ENCODE data around the gene PTPN1. TPM values are rescaled to one million over a fixed set of nuclear protein-coding genes. Genes with fewer than 3 reads are reported as not detected.

The PTPN1 gene
- total RNA-seq, 1 experiment from 2014 or later = 30.8 TPM

DNA sequence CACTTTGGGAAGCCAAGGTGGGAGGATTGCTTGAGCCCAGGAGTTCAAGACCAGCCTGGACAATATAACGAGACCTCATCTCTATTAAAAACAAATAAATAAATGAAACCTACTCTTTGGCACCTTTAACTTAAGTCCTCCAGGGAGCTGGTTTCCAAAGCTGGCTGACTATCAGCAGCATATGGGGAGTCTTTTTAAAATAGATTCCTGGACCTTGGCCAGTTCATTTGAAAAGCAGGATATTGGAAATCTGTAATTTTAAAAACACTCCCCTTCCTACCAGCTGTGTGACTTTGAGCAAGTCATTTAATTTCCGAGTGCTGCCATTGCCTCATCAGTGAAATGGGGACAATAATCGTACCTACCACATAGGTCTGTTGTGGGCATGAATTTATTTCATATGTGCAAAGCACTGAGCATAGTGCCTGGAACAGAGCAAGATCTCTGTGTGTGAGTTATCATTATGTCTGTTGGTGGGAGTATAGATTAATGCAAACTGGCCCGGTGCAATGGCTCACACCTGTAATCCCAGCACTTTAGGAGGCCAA is 40.9 kb upstream of the PTPN1 start:
- Histone ChIP-seq H3K23ac (ENCODE audit: insufficient read length, low read depth, low read length) (no peak overlapping the region), H4K5ac (ENCODE audit: insufficient read length, low read depth, low read length) (no peak overlapping the region), H3K9me3 (ENCODE audit: control insufficient read depth, low read depth, low read length) (no peaks in the 10 kb centered on the region), H3K56ac (ENCODE audit: insufficient read length, low read depth, low read length) (no peak overlapping the region), H3K4me2 (ENCODE audit: insufficient read depth, insufficient read length, low read length) (no peak overlapping the region), H3K18ac (ENCODE audit: insufficient read length, low read depth, low read length) (no peak overlapping the region), H3K4ac (ENCODE audit: low read depth, low read length) (no peak overlapping the region), H2BK12ac (ENCODE audit: insufficient read length, low read depth, low read length) (no peak overlapping the region), H2BK120ac (ENCODE audit: low read depth, low read length, poor library complexity, severe bottlenecking) (no peak overlapping the region), H4K8ac (replicated peaks; ENCODE audit: insufficient read length, low read depth, low read length) (no peak overlapping the region), H2AFZ (ENCODE audit: low read length) (no peak overlapping the region), H4K20me1 (ENCODE audit: control insufficient read depth, insufficient read depth, insufficient read length) (no peaks in the 10 kb centered on the region), H3K79me2 (ENCODE audit: insufficient read depth, low read length) (no peaks in the 10 kb centered on the region), H3K27ac (ENCODE audit: insufficient read length, low read depth, low read length) (no peak overlapping the region), H3K79me1 (ENCODE audit: insufficient read depth, low read depth, low read length, poor library complexity, severe bottlenecking) (no peaks in the 10 kb centered on the region), H2AK5ac (ENCODE audit: insufficient read length, low read length) (no peak overlapping the region), H3K23me2 (ENCODE audit: insufficient read length, low read depth, low read length, poor library complexity, severe bottlenecking) (no peaks in the 10 kb centered on the region), H2BK15ac (ENCODE audit: low read depth, low read length) (no peak overlapping the region), H3K27me3 (ENCODE audit: insufficient read depth, low read length) (no peaks in the 10 kb centered on the region), H3K4me1 (ENCODE audit: insufficient read depth, low read length) (no peaks in the 10 kb centered on the region), H3K9ac (ENCODE audit: extremely low read depth, insufficient read length, low read length) (no peak overlapping the region), H4K91ac (ENCODE audit: insufficient read length, low read depth, low read length) (no peak overlapping the region), H2BK20ac (ENCODE audit: low read depth, low read length, poor library complexity, severe bottlenecking) (no peak overlapping the region), H3T11ph (ENCODE audit: low read length) (no peak overlapping the region), H2BK5ac (ENCODE audit: insufficient read length, low read length) (no peak overlapping the region), H3K14ac (ENCODE audit: insufficient read depth, low read length) (no peak overlapping the region)
- Mint-ChIP-seq H3K36me3 (ENCODE audit: insufficient read depth in 1 of 3, low read depth in 3 of 3) (no peaks in the 10 kb centered on the region), H3K9me3 (no peaks in the 10 kb centered on the region), H3K27me3 (ENCODE audit: low read depth) (no peaks in the 10 kb centered on the region; the same call in 1 of the 2 replicates), H3K4me1 (peaks cover 4 to 6% of the 10 kb centered on the region in 2 experiments), H3K27ac (no peak overlapping the region), H3K4me3 (no peak overlapping the region)
- TF ChIP-seq, protein P1, sequence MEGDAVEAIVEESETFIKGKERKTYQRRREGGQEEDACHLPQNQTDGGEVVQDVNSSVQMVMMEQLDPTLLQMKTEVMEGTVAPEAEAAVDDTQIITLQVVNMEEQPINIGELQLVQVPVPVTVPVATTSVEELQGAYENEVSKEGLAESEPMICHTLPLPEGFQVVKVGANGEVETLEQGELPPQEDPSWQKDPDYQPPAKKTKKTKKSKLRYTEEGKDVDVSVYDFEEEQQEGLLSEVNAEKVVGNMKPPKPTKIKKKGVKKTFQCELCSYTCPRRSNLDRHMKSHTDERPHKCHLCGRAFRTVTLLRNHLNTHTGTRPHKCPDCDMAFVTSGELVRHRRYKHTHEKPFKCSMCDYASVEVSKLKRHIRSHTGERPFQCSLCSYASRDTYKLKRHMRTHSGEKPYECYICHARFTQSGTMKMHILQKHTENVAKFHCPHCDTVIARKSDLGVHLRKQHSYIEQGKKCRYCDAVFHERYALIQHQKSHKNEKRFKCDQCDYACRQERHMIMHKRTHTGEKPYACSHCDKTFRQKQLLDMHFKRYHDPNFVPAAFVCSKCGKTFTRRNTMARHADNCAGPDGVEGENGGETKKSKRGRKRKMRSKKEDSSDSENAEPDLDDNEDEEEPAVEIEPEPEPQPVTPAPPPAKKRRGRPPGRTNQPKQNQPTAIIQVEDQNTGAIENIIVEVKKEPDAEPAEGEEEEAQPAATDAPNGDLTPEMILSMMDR (conservative IDR thresholded peaks at IDR 0.05) = no peak
- no peak for DNase-seq
- WGBS (ENCODE audit: extremely low coverage, insufficient read length, low lambda C conversion rate) = no CpG with 5 or more reads among the region's 4 CpGs
